ENCODE data around the gene ZNF230.

Gene ZNF230

GRCh38 chr19:44025217-44025936 is 22.6 kb downstream of the ZNF230 start, which contains the start of gene ZNF222:
Gene ZNF222 (plus strand): TSS chr19:44025379. CDS start chr19:44025437, 58 bp downstream.
- in situ Hi-C loops (cut with HindIII; ENCODE audit: low pct_ligation_motif_present, low pct_unique_long_range_greater_than_20kb, low sequenced_read_pairs) = no loop called here

DNA sequence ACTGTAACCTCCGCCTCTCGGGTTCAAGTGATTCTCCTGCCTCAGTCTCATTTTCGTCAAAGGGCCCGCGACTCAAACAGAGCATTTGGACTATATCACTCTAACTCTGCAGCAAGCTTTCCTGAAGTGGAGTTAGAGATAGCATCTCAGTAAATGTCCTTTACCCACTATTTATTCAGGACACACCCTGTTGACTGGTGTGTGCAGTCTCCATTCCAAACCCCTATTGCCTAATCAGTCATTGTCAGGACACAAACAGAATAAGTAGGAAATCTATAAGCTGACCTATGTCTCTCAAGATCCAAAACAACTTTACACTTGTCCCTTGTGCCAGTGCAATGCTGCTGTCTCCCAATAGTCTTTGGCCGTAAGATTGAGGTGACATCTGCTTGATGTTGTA is 23.9 kb downstream of the ZNF230 start:
- in situ Hi-C loops (cut with HindIII; ENCODE audit: low pct_ligation_motif_present, low pct_unique_long_range_greater_than_20kb, low sequenced_read_pairs) = no loop called here
- no peak for DNase-seq

More at GRCh38 chr19:44025217-44025936, 22.6 kb downstream of the ZNF230 start, which contains the start of gene ZNF222:
- DNase-seq = peak; percentile 84

GRCh38 chr19:44032001-44032610 is 29.3 kb downstream of the ZNF230 start:
- DNase-seq = no peak
- in situ Hi-C loops (cut with HindIII; ENCODE audit: low pct_ligation_motif_present, low pct_unique_long_range_greater_than_20kb, low sequenced_read_pairs) = no loop called here

DNA sequence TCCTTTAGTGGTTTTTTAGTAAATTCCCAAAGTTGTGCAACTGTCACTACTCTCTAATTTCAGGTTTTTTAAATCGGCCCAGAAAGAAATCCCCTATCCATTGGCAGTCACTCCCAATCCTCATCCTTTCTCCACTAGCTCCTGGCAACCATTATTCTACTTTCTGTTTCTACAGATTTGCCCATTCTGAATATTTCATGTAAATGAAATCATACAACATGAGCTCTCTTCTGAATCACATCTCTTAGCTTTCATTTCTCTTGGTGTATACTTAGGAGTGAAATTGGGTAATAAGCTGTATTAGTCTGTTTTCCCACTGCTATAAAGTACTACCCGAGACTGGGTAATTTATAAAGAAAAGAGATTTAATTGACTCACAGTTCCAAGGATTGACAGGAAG is 39.4 kb downstream of the ZNF230 start:
- in situ Hi-C loops (cut with HindIII; ENCODE audit: low pct_ligation_motif_present, low pct_unique_long_range_greater_than_20kb, low sequenced_read_pairs) = no loop called here
- DNase-seq = no peak

DNA sequence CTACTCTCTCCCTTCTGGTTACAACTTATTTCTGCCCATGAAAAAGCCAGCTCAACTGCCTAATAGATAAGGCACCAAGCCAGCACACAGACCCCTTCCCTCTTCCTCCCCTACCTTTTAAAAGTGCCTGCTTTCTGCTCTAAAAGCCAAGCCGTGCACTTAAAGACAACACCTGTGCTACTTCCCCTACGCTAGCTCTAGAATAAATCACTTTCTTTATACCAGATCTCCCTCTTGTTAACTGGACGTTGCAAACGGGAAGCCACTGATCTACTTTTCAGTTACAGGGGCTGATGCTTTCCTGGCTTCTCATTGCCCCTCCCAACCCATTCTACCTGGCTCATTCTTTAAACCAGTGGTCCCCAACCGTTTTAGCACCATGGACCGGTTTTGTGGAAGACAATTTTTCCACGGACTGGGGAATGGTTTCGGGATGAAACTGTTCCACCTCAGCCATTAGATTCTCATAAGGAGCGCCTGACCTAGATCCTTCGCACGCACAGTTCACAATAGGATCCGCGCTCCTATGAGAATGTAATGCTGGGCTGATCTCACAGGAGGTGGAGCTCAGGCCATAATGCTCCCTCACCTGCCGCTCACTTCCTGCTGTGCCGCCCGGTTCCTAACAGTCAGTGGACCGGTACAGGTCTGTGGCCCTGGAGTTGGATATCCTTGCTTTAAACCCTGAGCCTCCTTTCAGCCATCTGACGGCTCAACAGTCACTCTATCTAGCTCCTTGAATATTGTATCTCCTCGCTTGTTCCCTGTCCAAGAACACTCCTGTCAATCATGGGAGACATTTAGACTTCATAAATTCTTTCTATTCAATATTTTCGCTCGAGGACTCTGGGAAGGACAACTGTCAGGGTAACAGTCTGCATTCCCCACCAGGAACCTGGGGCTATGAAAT is 48.2 kb downstream of the ZNF230 start:
- in situ Hi-C loops (cut with HindIII; ENCODE audit: low pct_ligation_motif_present, low pct_unique_long_range_greater_than_20kb, low sequenced_read_pairs) = no loop called here
- DNase-seq = no peak

- DNase-seq = peak; percentile 90
- in situ Hi-C loops (cut with HindIII; ENCODE audit: low pct_ligation_motif_present, low pct_unique_long_range_greater_than_20kb, low sequenced_read_pairs) = no loop called here
Observed at GRCh38 chr19:44051650-44052402, 49.1 kb downstream of the ZNF230 start, which contains the start of gene ZNF223. Gene ZNF223 (plus strand): TSS chr19:44052036. CDS start chr19:44055177, 3,141 bp downstream.

DNA sequence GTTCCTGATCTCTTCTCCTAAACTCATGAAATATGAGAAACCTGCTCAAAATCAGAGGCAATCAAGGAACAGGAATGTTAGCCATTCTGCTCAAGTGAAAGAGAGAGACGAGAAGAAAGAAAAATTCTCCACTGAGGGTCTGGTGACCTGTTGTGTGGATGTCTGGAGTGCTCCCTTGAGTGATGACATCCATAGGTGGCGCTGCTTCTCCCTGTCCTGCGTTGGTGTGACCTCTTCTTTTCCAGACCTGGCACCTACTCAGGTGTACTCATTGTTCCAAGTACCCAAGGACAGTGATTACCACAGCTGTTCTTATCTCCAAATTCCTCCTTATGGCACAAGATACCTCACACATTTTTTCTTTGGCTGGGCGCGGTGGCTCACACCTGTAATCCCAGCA is 53.1 kb downstream of the ZNF230 start:
- in situ Hi-C loops (cut with HindIII; ENCODE audit: low pct_ligation_motif_present, low pct_unique_long_range_greater_than_20kb, low sequenced_read_pairs) = no loop called here
- no peak for DNase-seq

GRCh38 chr19:44059229-44059628 is 56.5 kb downstream of the ZNF230 start:
- DNase-seq = no peak
- in situ Hi-C loops (cut with HindIII; ENCODE audit: low pct_ligation_motif_present, low pct_unique_long_range_greater_than_20kb, low sequenced_read_pairs) = no loop called here

GRCh38 chr19:44061038-44061437 is 58.3 kb downstream of the ZNF230 start:
- in situ Hi-C loops (cut with HindIII; ENCODE audit: low pct_ligation_motif_present, low pct_unique_long_range_greater_than_20kb, low sequenced_read_pairs) = no loop called here
- no peak for DNase-seq

Data from ACHN (cell line).